Stimulated activated CD4-positive, alpha-beta T cell treated with anti-CD3 and anti-CD28 coated beads, TNF-alpha, amount 100 ng/mL, for 48 hours (primary cell): ENCODE data around the gene CDK5R2.
"Not testable (repeated sequence)": the region's sequence is repeated elsewhere in the genome, so short reads cannot be mapped to it uniquely, and the experiment has no call there.

ENCODE experiments used
- DNase-seq, 3 donors: peaks; one replicate each; pipeline ENCODE4 v3.0.0-alpha.2; 2020; ENCODE audit warnings: low read depth in 3 of 3

CDK5R2 gene

DNA sequence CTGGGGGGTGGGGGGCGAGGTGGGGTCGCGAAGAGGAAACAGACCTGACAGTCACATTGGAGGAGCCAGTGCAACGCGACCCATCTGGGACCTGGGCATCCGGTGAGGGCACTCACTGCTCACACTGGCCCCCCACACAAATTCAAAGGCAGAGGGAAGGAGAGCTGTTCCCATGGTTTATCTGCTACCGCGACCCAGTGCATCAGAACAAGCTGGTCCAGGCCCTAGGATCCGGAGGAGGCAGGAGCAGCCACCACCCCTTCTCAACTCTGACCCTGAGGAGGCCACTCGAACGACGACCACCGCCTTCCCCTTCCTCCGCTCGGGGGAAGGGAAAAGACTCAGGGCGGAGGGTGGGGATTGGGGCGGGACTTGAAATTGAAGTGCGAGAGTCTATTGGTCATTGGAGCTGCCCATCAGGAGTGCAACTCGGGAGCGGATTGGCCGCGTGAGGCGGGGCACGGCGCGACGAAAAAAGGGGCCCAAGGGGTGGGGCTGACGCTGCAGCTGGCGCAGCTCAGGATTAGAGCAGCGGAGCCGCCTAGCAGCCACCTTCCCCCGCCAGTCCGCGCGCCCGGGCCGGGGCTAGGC lies at the start of gene CDK5R2:
Gene CDK5R2 (plus strand): TSS at position 526 of the 591 bp plus-strand sequence. CDS start 155 bp downstream, outside the sequence.
- peak; percentile 59 to 75 (median 70) for DNase-seq

DNA sequence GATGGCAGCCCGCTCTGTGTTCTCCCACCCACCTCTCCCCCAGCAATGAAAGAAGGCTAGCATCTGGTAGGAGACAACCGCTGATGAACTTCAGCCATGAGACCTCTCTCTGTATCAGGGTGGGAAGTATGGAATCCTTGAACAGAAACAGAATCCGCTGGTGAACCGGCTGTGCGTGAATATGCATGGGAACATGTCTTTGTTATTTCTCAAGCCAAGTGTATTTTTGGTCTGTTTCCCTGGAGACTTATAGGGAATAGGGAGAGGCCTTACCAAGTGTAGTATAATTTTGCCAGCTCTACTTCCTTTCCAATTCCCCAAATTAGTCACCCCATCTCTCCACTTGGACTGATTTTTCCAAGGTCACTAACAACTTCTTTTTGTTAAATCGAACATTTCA lies 48.7 kb upstream of the CDK5R2 start:
- DNase-seq = no peak

DNA sequence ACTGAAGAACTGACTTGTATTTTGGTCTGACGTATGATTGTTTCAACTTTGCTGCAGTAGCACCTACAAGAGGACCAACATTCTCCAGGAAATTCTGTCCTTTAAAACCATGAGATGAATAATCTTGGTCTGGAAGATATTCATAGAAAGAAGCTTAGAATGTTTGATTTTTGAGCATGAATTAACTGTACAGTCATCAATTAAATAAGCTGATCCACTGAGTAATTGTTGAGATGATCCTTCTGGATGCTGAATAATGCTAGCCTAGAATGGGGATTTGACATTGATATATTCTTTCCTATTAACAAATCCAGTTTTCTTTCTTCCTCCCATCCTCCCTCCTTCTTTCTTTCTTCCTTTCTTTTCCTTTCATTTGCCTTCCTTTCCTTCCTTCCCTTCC lies 39.0 kb upstream of the CDK5R2 start:
- DNase-seq = no peak

DNA sequence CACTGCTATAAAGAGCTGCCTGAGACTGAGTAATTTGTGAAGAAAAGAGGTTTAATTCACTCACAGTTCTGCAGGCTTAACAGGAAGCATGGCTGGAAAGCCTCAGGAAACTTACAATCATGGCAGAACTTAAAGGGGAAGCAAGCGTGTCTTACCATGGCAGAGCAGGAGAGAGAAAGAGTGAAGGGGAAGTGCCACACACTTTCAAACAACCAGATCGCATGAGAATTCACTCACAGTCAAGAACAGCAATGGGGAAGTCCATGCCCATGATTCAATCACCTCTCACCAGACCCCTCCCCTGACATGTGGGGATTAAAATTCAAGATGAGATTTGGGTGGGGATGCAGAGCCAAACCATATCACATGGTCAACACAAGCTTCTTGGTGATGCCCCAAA lies 34.7 kb upstream of the CDK5R2 start:
- DNase-seq = no peak

GRCh38 chr2:218925434-218925833 lies 34.0 kb upstream of the CDK5R2 start:
- no peak for DNase-seq

GRCh38 chr2:218927422-218927821 lies 32.0 kb upstream of the CDK5R2 start:
- no peak for DNase-seq

DNA sequence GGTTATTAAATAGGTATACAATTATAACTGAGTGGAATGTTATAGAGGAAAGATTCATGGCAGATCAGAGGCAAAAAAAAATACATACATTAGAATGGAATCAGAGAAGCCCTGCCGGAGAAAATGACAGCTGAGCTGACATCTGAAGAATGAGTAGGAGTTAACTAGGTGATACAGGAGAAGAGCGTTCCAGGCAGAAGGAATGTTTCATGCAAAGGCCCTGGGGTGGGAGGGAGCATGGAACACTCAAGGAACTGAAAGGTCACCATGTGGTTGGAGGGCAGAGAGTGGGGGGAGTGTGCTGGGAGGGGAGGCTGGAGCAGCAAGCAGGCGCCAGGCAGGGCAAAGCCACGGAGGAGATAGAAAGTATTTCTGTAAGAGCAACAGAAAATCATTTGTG lies 31.6 kb upstream of the CDK5R2 start:
- no peak for DNase-seq

GRCh38 chr2:218930488-218930887 lies 29.0 kb upstream of the CDK5R2 start:
- not testable (repeated sequence) for DNase-seq

- not testable (repeated sequence) for DNase-seq
These were observed 27.7 kb upstream of the CDK5R2 start for GRCh38 chr2:218931751-218932150.

- no peak for DNase-seq
These were observed 14.6 kb upstream of the CDK5R2 start for GRCh38 chr2:218944759-218945404.

- DNase-seq = no peak
These were observed 12.8 kb upstream of the CDK5R2 start for GRCh38 chr2:218946621-218947020.

GRCh38 chr2:218952160-218952559 lies 7.3 kb upstream of the CDK5R2 start:
- DNase-seq = no peak

DNA sequence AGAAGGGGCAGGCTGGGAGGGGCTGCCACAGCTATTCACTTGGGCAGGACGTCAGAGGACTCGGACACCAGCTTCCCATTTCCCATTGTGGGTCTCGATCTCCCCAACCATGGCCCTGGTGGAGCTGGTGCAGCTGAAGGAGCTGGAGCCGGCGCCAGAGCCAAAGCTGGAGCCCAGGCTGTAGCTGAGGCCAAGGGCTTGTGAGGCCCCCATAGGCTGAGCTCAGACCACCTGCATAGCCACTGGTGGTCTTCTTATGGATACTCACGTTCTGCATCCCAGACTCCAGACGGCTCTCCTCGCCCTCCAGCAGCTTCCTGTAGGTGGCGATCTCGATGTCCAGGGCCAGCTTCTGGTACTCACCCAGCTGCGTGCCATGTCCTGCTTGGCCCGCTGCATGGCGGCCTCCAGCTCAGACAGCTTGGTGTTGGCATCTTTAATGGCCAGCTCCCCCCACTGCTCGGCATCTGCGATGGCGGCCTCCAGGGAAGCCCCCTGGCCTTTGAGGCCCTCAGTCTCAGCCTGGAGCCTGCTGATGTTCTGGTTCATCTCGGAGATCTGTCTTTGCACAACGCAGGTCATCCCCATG lies 6.0 kb upstream of the CDK5R2 start:
- DNase-seq = no peak

DNA sequence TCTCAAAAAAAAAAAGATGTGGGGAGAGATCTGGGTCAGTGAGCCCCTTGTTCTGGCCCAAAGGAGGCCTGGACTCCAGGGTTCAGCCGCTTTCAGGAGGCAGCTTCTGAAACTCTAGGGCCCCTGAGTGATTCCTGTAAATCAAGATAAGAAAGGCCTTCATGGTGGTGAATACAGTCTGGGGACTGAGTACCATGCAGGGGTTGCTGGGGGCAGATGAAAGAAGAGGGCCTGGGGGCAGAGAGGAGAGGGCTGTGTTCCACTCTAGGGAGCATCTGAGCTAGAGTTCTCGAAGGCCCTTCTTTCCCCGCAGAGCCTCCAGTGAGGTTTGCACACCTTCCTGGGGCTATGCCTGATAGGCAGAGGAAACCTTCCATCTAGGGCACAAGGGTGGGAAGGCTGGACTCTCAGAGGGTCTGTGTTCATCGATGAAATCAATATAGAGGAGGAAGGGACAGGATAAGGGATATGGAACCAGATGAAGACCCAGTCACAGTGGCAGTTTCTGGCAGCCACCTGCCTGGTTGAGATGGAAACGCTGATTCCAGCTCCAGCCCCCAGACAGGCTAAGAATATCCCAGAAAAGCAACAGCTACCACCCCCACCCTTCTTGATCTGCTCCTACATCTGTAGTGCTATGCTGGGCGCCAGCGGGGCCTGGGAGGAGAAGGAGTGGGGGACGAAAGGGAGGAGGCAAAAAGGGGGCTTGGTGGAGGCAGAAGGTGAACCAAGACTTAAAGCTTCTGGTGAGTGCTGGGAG lies 4.7 kb upstream of the CDK5R2 start:
- DNase-seq = no peak

DNA sequence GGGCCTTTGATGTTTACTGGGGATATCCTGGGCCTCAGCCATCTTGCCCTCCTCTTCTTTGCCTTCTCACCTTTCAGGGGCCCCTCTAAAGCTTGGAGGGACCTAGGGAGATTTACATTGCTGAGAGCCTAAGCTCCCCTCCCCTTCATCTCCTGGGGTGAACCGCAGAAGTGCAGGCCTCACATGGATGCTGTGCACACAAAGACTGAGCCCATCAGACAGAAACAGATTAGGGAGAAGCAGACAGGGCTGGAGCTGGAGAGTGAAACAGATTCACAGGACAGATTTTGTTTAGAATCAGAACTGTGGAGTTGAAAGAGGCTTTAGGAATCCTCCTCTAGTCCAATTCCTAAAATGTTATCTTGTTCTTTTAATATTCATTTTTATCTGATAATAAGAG lies 3.4 kb upstream of the CDK5R2 start:
- DNase-seq = no peak

- no peak for DNase-seq
These were observed 1.8 kb upstream of the CDK5R2 start for GRCh38 chr2:218957671-218958070.

DNA sequence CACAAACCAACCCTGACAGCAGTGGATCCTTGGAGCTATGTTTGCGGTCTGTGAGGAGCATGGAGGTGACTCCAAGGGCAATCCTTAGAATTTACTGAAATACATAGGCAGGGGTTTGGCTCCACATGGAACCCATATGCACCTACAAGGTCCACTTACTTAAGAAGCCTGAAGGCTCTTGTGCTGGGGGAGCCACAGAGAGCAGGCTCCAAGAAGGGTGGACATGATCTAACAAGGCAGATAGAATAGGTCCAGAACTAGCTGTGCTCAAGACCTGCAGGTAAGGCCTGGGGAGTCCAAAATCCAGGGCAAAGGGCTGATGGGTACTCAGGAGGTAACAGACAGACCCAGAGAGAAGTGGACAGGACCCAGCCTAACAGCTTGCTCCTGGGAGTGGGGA lies 1.2 kb upstream of the CDK5R2 start:
- DNase-seq = no peak

- DNase-seq = no peak
These were observed 369 bp downstream of the CDK5R2 start for GRCh38 chr2:218959761-218960308.

- DNase-seq = no peak
These were observed 1.1 kb downstream of the CDK5R2 start for GRCh38 chr2:218960309-218961165.

DNA sequence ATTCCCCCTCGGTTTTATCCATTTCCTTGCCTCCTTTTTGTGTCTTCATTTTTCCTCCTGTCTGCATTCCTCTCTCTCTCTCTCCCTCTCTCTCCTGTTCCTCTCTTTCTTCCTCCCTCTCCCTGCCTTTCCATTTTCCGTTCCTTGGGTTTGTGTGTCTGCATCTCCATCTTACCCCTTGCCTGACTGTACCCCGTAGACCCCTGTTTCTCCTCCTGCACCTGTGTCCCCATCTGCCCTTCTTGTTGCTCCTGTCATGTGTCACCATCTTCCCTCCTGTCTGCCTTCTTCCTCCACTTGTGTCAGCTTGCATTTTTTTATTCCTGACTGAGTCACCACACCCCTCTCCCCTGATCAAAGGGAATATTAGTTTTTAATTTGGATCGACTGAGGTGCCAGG lies 1.8 kb downstream of the CDK5R2 start:
- DNase-seq = no peak
